Measurements from ENCODE around the gene CARS2.

- TF ChIP-seq ZNF146 (tag by site-specific recombination; IDR thresholded peaks at IDR 0.05): no peak
- TF ChIP-seq CTCF (tag by site-specific recombination; IDR thresholded peaks at IDR 0.05): no peak
- no peak for TF ChIP-seq ZNF596 (tag by site-specific recombination; IDR thresholded peaks at IDR 0.05)
- no peak for TF ChIP-seq IKZF3 (tag by site-specific recombination; IDR thresholded peaks at IDR 0.05)
- TF ChIP-seq ELK4 (IDR thresholded peaks at IDR 0.05; ENCODE audit: borderline replicate concordance, low read depth, low read length): no peak
- TF ChIP-seq ZNF24 (tag by site-specific recombination; IDR thresholded peaks at IDR 0.05): no peak
- no peak for TF ChIP-seq ZNF707 (tag by site-specific recombination; IDR thresholded peaks at IDR 0.05)
- no peak for TF ChIP-seq GLI4 (tag by site-specific recombination; IDR thresholded peaks at IDR 0.05)
- TF ChIP-seq TRIM28 (IDR thresholded peaks at IDR 0.05; ENCODE audit: borderline replicate concordance, low read length): no peak
- no peak for TF ChIP-seq PRDM10 (tag by site-specific recombination; IDR thresholded peaks at IDR 0.05)
These were observed 67.7 kb downstream of the CARS2 start for GRCh38 chr13:110638257-110638656.

Measured in HEK293 (cell line).